Mucosa of stomach (tissue), 1 donor: ENCODE data around the gene RFC4.
"Not testable (repeated sequence)": the region's sequence is repeated elsewhere in the genome, so short reads cannot be mapped to it uniquely, and the experiment has no call there.

Experiments used
- H3K27me3 ChIP-seq: one replicate; pipeline ENCODE4 v1.7.0; 2013; ENCODE audit warnings: mild to moderate bottlenecking, low read length; ENCODE audit not compliant: control insufficient read depth, insufficient read depth
- H3K36me3 ChIP-seq: one replicate; pipeline ENCODE4 v1.7.0; 2013; ENCODE audit warnings: low read length; ENCODE audit not compliant: control insufficient read depth, insufficient read depth
- H3K4me1 ChIP-seq: one replicate; pipeline ENCODE4 v1.7.0; 2013; ENCODE audit warnings: mild to moderate bottlenecking, low read length; ENCODE audit not compliant: control insufficient read depth, insufficient read depth
- H3K4me3 ChIP-seq: one replicate; pipeline ENCODE4 v1.7.0; 2013; ENCODE audit warnings: low read length
- H3K9ac ChIP-seq: one replicate; pipeline ENCODE4 v1.7.0; 2013; ENCODE audit warnings: mild to moderate bottlenecking, low read length, moderate library complexity
- H3K9me3 ChIP-seq: one replicate; pipeline ENCODE4 v1.7.0; 2013; ENCODE audit warnings: mild to moderate bottlenecking, low read length, moderate library complexity; ENCODE audit not compliant: control insufficient read depth
- donor health status: Pancreatic carcinoma.

The RFC4 gene

DNA sequence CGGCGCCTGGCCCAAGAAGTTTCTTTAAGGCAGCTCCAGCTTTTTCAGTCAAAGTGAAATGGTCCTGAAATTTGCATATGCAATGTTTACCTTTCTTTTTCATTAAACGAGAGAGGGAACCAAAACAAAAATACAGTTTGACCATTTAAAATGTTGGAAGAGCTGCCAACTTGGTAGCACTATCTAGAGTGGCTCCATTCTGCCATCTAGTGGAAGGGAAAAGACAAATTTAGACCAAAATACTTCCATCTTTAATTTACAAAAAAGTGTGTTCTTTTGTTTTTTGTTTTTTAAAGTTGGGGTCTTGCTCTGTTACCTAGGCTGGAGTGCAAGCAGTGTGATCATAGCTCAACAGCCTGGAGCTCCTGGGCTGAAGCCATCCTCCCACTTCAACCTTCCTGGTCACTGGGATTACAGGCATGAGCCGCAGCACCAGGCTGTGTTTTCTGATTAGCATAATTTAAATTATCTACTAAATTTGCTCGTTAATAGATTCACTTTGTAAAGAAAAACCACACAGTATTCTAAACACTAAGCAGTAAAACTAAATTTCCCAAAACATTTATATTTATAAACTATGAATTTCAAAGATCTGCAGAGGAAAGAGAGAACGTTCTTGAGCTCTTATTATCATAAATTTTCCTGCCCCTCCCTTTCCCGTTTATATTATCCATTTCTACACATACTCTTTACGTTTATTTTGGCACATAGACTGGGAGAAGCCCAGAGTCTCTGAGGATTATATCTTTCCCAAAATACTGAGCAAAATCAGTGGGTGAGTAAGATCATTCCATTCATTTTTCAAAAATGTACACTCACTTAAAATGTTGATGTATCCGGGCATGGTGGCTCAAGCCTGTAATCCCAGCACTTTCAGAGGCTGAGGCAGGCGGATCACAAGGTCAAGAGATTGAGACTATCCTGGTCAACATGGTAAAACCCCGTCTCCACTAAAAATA lies 15.4 kb upstream of the RFC4 start:
- Histone ChIP-seq H3K9ac (no peak overlapping the region), H3K4me3 (no peak overlapping the region), H3K4me1 (peaks cover 13% of the 10 kb centered on the region), H3K27me3 (peaks cover 29% of the 10 kb centered on the region), H3K9me3 (no peaks in the 10 kb centered on the region), H3K36me3 (no peaks in the 10 kb centered on the region)

DNA sequence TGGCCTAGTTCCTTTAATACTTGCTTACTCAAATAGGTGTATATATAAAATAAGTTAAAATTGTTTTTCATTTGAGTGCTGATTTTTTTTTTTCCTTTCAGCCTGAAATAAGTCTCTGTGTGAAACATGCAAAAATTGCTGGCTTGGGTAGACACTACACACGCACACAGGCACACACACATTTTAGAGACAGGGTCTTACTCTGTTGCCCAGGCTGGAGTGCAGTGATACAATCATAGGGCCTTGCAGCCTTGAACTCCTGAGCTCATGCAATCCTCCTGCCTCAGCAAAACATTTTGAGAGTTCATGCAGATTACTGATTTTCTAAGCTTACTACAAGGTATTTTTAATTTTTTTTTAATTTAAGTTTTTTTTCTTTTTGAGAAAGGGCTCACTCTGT lies 12.7 kb upstream of the RFC4 start:
- no peak overlapping the region for H3K4me3 ChIP-seq
- H3K9ac ChIP-seq: no peak overlapping the region
- no peaks in the 10 kb centered on the region for H3K9me3 ChIP-seq
- no peaks in the 10 kb centered on the region for H3K4me1 ChIP-seq
- H3K27me3 ChIP-seq: peaks cover 2% of the 10 kb centered on the region
- no peaks in the 10 kb centered on the region for H3K36me3 ChIP-seq

DNA sequence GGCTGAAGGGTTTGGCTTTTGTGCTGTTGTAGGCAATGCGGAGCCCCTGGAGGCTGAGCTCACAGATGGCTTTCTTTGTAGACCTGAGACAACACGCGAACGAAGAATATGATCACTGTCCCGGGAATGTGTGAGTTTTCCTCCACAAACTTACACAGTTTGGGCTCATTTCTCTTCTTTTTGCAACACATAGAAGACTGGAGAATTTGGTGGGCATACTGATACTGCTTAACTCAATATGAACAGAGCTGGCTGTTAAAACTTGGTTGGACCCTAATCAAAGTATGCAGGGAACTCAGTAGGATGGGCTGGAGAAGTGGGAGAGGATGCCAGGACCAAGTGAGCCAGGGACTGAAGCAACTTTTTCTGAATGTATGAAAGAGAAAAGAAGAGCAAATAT lies 12.2 kb upstream of the RFC4 start:
- Histone ChIP-seq H3K4me1 (no peaks in the 10 kb centered on the region), H3K27me3 (no peaks in the 10 kb centered on the region), H3K36me3 (no peaks in the 10 kb centered on the region), H3K9me3 (no peaks in the 10 kb centered on the region), H3K4me3 (no peak overlapping the region), H3K9ac (no peak overlapping the region)

DNA sequence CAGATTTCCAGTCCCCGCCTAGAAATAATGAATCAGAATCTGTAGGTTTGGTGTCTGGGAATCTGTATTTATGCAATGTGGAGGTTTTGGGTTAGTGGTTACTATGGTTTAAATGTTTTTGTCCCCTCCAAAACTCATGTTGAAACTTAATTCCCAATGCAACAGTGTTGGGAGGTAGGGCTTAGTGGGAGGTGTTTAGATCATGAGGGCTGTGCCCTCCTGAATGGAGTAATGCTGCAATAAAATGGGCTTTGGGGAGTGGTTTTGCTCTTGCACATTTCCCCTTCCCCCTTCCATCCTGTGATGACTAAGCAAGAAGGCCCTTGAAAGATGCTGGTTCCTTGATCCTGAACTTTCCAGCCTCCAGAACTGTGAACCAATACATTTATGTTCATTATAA lies 9.2 kb upstream of the RFC4 start:
- Histone ChIP-seq H3K4me1 (no peaks in the 10 kb centered on the region), H3K36me3 (no peaks in the 10 kb centered on the region), H3K9me3 (no peaks in the 10 kb centered on the region), H3K27me3 (peaks cover 6% of the 10 kb centered on the region), H3K9ac (no peak overlapping the region), H3K4me3 (no peak overlapping the region)

DNA sequence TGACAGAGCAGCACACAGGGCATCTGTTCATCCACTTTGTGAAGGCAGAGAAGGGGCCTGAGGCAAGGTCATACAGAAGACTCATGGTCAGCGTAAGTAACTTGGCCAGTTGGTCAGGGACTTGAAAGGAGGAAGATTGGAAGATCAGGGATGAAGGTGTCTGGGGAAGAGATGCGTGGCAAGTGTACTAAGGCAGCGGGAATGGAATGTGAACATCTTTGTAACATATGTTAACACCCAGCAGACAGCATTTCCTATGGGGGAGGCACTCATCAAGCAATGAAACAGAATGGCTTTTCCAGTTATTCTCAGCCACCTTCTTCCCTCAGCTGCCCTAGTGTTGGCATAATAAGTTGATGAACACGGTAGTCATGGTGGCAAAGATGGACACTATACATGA lies 7.8 kb upstream of the RFC4 start:
- no peaks in the 10 kb centered on the region for H3K4me1 ChIP-seq
- H3K4me3 ChIP-seq: no peak overlapping the region
- no peaks in the 10 kb centered on the region for H3K9me3 ChIP-seq
- H3K9ac ChIP-seq: no peak overlapping the region
- H3K36me3 ChIP-seq: no peaks in the 10 kb centered on the region
- peaks cover 6% of the 10 kb centered on the region for H3K27me3 ChIP-seq

DNA sequence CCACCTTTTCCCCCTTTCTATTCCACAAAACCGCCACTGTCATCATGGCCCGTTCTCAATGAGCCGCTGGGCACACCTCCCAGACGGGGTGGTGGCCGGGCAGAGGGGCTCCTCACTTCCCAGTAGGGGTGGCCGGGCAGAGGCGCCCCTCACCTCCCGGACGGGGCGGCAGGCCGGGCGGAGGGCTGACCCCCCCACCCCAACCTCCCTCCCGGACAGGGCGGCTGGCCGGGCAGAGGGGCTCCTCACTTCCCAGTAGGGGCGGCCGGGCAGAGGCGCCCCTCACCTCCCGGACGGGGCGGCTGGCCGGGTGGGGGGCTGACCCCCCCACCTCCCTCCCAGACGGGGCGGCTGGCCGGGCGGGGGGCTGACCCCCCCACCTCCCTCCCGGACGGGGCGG lies 5.0 kb upstream of the RFC4 start:
- H3K36me3 ChIP-seq, H3K4me3 ChIP-seq, H3K4me1 ChIP-seq, H3K9ac ChIP-seq, H3K27me3 ChIP-seq, H3K9me3 ChIP-seq: not testable (repeated sequence)

DNA sequence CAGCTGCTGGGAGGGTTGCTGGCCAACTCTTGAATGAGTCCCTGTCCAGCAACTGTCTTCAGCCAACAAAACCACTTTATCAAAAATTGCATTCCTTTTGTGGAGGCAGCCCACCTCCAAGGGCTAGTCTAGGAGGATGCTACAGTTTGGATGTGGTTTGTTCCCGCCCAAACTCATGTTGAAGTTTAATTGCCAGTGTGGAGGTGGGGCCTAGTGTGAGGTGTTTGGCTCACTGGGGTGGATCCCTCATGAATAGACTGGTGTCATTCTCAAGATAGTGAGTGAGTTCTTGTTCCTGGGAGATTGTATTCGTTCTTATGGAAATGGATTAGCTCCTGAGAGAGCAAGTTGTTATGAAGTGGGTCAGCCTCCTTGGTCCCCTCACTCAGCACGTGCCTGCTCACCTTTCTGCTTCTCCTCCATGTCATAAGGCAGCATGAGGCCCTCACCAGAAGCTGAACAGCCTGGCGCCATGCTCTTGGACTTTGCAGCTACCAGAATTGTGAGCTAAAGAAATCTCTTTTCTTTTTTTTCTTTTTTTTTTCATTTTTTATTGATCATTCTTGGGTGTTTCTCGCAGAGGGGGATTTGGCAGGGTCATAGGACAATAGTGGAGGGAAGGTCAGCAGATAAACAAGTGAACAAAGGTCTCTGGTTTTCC lies 4.2 kb upstream of the RFC4 start:
- no peaks in the 10 kb centered on the region for H3K9me3 ChIP-seq
- H3K36me3 ChIP-seq: no peaks in the 10 kb centered on the region
- peaks cover 6% of the 10 kb centered on the region for H3K27me3 ChIP-seq
- no peak overlapping the region for H3K9ac ChIP-seq
- peaks cover 6% of the 10 kb centered on the region for H3K4me1 ChIP-seq
- no peak overlapping the region for H3K4me3 ChIP-seq

DNA sequence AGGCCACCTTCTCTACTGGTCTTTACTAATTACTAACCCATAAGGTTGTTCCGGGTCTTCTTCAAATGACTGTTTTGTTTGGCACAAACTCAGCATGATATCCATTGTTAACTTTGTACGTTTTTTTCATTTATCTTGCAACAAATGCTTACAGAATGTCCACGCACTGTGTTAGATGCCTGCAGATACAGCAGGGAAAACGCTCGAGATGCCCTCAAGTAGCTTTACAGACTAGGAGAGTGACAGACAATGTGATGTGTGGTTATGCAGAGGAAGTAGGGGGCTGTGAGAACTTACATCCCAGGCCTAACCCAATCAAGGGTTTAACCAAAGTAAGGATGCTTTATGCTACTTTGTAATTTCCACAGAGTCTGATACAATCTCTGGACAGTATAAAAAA lies 949 bp upstream of the RFC4 start:
- H3K36me3 ChIP-seq: no peaks in the 10 kb centered on the region
- H3K27me3 ChIP-seq: no peaks in the 10 kb centered on the region
- no peaks in the 10 kb centered on the region for H3K9me3 ChIP-seq
- peaks cover 6% of the 10 kb centered on the region for H3K4me1 ChIP-seq
- H3K4me3 ChIP-seq: peak overlapping the region; percentile 81
- no peak overlapping the region for H3K9ac ChIP-seq

DNA sequence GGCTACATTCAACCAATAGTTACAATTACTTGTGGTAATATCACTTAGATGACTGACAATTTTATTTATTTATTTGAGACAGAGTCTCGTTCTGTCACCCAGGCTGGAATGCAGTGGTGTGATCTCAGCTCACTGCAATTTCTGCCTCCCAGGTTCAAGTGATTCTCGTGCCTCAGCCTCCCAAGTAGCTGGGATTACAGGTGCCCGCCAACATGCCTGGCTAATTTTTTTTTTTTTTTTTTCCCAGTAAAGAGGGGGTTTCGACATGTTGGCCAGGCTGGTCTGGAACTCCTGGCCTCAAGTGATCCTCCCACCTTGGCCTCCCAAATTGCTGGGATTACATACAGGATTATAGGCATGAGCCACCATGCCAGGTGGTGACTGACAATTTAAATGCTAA lies 2.8 kb downstream of the RFC4 start:
- not testable (repeated sequence) for H3K4me1 ChIP-seq, H3K9me3 ChIP-seq, H3K36me3 ChIP-seq, H3K27me3 ChIP-seq, H3K4me3 ChIP-seq, H3K9ac ChIP-seq

DNA sequence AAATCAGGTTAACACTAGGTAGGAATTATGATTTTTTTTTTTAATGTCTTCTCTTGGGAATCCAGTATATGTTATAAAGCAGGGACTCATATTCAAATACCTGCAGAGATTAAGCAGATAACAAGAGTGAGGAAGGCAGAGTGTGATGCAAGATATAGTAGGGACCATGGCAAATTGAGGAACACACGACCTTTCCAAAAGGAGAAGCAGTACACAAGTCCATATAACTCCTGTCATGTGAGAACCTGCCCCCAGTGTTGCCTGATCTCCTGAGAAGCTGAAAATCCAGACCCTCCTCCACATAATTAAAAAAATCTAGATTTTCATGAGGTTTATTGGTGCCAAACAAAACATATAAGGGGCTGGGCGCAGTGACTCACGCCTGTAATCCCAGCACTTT lies 3.6 kb downstream of the RFC4 start:
- H3K36me3 ChIP-seq: no peaks in the 10 kb centered on the region
- H3K4me1 ChIP-seq: peaks cover 6% of the 10 kb centered on the region
- no peak overlapping the region for H3K4me3 ChIP-seq
- no peaks in the 10 kb centered on the region for H3K27me3 ChIP-seq
- H3K9me3 ChIP-seq: no peaks in the 10 kb centered on the region
- no peak overlapping the region for H3K9ac ChIP-seq

DNA sequence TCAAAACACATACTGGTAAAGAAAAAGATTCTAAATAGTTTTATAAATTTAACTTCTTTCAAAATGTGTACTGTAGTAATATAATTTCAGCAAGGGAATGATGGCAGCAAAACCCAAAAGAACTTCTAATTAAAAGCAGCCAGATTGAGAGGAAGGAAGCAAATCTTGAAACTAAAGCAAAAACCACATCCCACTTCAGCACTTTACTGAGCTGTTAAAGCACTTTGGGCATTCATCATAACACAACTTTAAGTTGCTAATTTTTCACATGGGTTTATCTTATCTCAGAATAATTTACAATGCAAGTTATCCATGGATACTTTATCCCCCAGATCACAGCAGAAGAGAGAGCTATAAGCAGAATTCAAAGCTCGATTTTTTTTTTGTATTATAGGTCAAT lies 6.0 kb downstream of the RFC4 start:
- H3K9me3 ChIP-seq: no peaks in the 10 kb centered on the region
- H3K36me3 ChIP-seq: no peaks in the 10 kb centered on the region
- H3K27me3 ChIP-seq: no peaks in the 10 kb centered on the region
- H3K9ac ChIP-seq: no peak overlapping the region
- H3K4me1 ChIP-seq: no peaks in the 10 kb centered on the region
- no peak overlapping the region for H3K4me3 ChIP-seq

DNA sequence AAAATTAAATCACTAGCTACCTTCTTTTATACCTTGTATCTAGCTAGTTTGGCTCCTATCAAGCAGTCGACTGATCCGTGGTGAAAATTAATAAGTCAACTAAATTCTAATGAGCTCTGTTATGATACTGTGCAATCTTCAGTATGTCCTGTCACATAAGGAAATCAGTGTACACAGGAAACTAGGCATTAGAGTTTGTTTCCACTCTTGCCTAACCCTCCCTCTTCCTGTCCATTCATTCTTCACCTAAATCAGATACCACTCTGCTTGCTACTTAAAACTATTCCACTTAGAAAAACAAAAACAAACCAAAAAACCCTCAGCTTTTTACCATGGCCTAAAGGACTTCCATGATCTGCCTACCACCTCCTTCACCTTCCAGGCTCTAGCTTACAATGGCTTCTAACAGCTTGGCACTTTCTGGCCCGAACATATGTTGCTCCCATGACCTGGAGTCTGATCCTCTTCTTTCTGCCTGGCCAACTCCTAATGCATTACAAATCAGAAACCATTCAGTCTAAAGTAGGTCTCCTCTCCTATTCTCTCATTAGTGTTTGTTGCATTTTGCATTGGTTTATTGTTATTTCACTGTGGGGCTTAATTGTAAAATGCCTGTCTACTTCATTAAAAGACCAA lies 7.9 kb downstream of the RFC4 start:
- H3K4me1 ChIP-seq: no peaks in the 10 kb centered on the region
- no peak overlapping the region for H3K9ac ChIP-seq
- H3K27me3 ChIP-seq: no peaks in the 10 kb centered on the region
- H3K9me3 ChIP-seq: no peaks in the 10 kb centered on the region
- H3K4me3 ChIP-seq: no peak overlapping the region
- H3K36me3 ChIP-seq: no peaks in the 10 kb centered on the region
